Central memory CD8-positive, alpha-beta T cell (primary cell): Measurements from ENCODE around the gene PRSS16.

Source experiments
- ATAC-seq: fragments of 150-1000 bp; cut with Tn5 transposase; replicated peaks from 2 replicates; pipeline ENCODE4 v1.10.0; 2022; ENCODE audit warnings: mild to moderate bottlenecking, moderate FRiP score, moderate number of reproducible peaks; ENCODE audit not compliant: poor library complexity, severe bottlenecking; ENCODE audit errors: extremely low read depth
- DNase-seq, 2 donors: peaks; one replicate each; pipeline ENCODE4 v3.0.0; 2021; ENCODE audit warnings: low spot score in 2 of 2
- H3K27ac Mint-ChIP-seq: one replicate; pipeline ENCODE4 v1.8.0; 2022; ENCODE audit warnings: low read depth, mild to moderate bottlenecking, moderate library complexity, mixed read lengths
- H3K27me3 Mint-ChIP-seq: one replicate; pipeline ENCODE4 v1.8.0; 2022; ENCODE audit warnings: mixed read lengths
- H3K36me3 Mint-ChIP-seq: one replicate; pipeline ENCODE4 v1.8.0; 2022; ENCODE audit warnings: mild to moderate bottlenecking, moderate library complexity, mixed read lengths; ENCODE audit not compliant: insufficient read depth
- H3K4me1 Mint-ChIP-seq: one replicate; pipeline ENCODE4 v1.8.0; 2022; ENCODE audit warnings: mixed read lengths
- H3K4me3 Mint-ChIP-seq: one replicate; pipeline ENCODE4 v1.8.0; 2022; ENCODE audit warnings: mild to moderate bottlenecking, moderate library complexity, mixed read lengths
- H3K9me3 Mint-ChIP-seq: one replicate; pipeline ENCODE4 v1.8.0; 2022; ENCODE audit warnings: mixed read lengths

PRSS16 gene

GRCh38 chr6:27295301-27296079, 48.0 kb downstream of the PRSS16 start:
- peaks cover 35% of the 10 kb centered on the region for H3K36me3 Mint-ChIP-seq
- H3K4me1 Mint-ChIP-seq = no peaks in the 10 kb centered on the region
- DNase-seq (no peak), ATAC-seq (no peak)
- H3K9me3 Mint-ChIP-seq = peaks cover 5% of the 10 kb centered on the region
- no peak overlapping the region for H3K27ac Mint-ChIP-seq
- H3K4me3 Mint-ChIP-seq = no peak overlapping the region
- H3K27me3 Mint-ChIP-seq = peaks cover 93% of the 10 kb centered on the region

- H3K9me3 Mint-ChIP-seq = peaks cover 5% of the 10 kb centered on the region
Measured at GRCh38 chr6:27296106-27296783, 48.7 kb downstream of the PRSS16 start.

GRCh38 chr6:27297484-27297856, 50.0 kb downstream of the PRSS16 start:
- H3K4me3 Mint-ChIP-seq = no peak overlapping the region
- H3K36me3 Mint-ChIP-seq = peaks cover 20% of the 10 kb centered on the region
- ATAC-seq (no peak), DNase-seq (no peak)
- H3K4me1 Mint-ChIP-seq = no peaks in the 10 kb centered on the region
- peaks cover 93% of the 10 kb centered on the region for H3K27me3 Mint-ChIP-seq
- no peaks in the 10 kb centered on the region for H3K9me3 Mint-ChIP-seq
- H3K27ac Mint-ChIP-seq = no peak overlapping the region

More at GRCh38 chr6:27296106-27296783, 48.7 kb downstream of the PRSS16 start:
- Mint-ChIP-seq H3K27ac (no peak overlapping the region), H3K27me3 (peaks cover 93% of the 10 kb centered on the region), H3K4me1 (no peaks in the 10 kb centered on the region), H3K36me3 (peaks cover 29% of the 10 kb centered on the region), H3K4me3 (no peak overlapping the region)
- DNase-seq (no peak), ATAC-seq (no peak)

- ATAC-seq = no peak
- Mint-ChIP-seq H3K9me3 (no peaks in the 10 kb centered on the region), H3K4me3 (no peak overlapping the region), H3K36me3 (peaks cover 20% of the 10 kb centered on the region), H3K27me3 (peaks cover 98% of the 10 kb centered on the region), H3K4me1 (no peaks in the 10 kb centered on the region), H3K27ac (no peak overlapping the region)
- no peak for DNase-seq
Measured at GRCh38 chr6:27297857-27298730, 50.6 kb downstream of the PRSS16 start.

GRCh38 chr6:27303613-27304272, 56.2 kb downstream of the PRSS16 start:
- DNase-seq = no peak
- Mint-ChIP-seq H3K4me3 (no peak overlapping the region), H3K9me3 (no peaks in the 10 kb centered on the region), H3K27me3 (peaks cover 100% of the 10 kb centered on the region), H3K27ac (no peak overlapping the region), H3K36me3 (no peaks in the 10 kb centered on the region), H3K4me1 (no peaks in the 10 kb centered on the region)
- no peak for ATAC-seq
